NCI-H345 treated with DMSO at 0.1 percent for 48 hours (cell line): ENCODE results near the gene SPATA24.
"Not testable (repeated sequence)": the region's sequence is repeated elsewhere in the genome, so short reads cannot be mapped to it uniquely, and the experiment has no call there.

Source experiments
- DNase-seq: peaks from one replicate; lab custom pipeline; 2025; ENCODE audit not compliant: unreplicated experiment; lab: John Stamatoyannopoulos, UW

Gene SPATA24

DNA sequence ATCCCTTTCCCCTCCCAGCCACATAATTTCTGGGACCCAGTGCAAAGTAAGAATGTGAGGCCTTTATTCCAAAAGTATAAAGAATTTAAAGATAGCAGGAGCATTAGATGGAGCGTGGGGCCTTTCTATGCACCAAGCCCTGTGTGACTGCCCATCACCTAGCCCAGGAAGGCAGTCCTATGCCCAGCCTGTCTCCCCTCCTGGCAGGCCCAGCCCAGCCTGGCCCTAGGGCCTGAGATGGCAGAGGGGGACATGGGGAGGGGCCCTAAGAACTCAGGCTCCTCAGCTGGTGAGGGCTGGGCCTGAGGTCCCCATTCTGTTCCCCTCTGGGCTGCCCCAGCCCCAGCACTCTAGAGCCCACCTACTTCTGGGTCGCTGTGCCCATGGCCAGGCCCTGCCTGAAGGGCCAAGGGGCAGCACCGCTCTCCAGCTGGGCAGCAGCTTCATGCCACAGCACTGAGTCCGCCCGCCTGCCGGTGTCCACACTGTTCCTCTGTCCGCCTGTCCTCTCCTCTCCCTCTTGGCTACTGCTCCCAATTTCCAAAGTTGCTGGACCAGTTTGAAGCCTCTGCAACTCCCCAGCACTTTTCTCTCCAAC, 19.8 kb downstream of the SPATA24 start:
- no peak for DNase-seq

DNA sequence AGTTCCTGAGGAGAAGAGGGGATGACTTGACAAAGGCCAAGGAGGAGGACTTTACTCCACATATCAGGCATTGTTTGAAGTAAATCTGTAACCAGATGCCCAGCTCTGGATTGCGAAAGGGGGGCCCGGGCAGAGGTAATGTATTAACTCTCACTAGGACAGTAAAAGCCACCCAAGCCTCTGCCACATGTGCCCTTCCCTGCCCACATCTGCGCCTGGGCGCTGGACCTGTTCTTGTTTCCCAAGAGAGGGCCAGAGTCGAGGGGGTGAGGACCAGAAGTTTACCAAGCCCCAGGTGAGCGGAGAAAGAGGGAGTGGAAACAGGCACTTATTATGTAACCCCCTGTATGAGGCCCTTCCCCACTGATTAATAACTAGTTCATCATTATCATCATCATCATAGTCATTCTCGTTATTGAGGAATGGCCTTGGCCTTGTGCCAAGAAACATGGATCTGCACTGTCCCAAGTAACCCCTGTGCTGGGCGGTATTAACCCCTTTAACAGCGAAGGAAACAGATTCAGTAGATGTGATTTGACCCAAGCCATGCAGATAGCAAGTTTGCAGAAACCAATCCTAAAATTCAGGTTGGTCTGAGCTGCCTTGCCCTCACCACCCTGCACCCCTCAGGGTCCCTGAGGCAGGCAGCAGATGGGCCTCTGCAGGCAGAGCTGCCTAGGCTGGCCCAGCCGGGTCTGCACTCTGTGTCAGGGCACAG, 20.5 kb downstream of the SPATA24 start, which contains the start of gene SLC23A1:
Gene SLC23A1 (minus strand): TSS at position 23 of the 718 bp plus-strand sequence. CDS start 44 bp downstream, outside the sequence.
- DNase-seq: no peak

DNA sequence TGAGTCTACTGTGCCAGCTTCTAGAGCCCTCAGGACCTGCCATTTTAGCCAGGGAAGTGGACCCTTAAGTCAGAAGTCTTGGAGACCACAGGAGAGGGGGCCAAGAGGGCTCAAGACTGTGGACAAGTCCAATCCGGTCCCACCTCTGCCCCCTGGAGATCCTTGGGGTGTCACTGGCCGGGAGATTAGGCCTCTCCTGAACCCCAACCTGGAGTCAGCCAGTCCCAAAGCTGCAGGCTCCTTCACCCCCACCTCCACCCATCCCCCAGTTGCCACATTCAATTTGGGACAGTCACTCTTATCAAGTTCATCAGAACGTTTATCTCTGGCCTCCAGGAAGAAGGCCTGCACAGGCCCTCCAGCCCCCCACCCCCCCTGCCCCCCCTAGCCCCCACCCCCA, 21.1 kb downstream of the SPATA24 start:
- no peak for DNase-seq

DNA sequence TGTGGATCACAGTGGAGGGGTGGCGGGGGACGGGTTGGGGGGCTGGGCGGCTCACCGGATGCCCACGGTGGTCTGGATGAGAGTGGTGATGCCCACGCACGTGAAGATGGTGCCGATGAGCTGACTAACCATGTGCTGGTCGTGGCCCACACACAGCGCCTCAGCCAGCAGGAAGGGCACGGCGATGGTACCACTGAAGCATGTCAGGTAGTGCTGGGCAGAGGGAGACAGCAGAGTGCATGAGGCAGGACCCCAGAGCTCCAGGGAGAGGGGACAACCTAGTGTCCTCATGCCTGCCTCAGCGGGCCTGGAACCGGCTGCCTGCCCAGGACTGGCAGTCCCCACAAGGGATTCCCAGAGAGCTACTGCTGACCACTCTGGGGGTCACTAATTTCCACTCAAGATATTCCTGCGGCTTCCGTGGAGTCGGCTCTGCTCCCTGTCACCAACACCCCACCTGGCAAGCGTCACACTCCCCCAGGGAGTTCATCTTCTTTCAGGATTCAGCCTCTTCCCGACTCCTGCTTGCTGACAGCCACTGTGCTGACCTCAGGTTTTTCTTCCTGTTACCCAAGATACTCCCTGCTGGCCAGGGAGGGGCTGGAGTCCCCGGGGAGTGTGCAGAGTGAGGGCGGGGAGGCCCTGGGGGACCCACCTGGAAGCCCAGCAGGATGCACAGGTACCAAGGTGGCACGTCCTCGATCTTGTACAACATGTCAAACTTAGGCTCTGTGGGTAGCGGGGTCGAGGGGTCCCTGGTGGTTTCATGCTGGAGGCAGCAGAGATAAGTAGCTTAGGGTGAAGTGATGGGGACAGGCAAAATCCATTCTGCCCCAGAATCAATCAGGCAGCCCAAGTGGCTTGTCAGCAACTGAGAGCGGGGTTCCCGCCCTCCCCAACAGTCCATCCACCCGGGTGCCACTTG, 21.8 kb downstream of the SPATA24 start:
- no peak for DNase-seq

DNA sequence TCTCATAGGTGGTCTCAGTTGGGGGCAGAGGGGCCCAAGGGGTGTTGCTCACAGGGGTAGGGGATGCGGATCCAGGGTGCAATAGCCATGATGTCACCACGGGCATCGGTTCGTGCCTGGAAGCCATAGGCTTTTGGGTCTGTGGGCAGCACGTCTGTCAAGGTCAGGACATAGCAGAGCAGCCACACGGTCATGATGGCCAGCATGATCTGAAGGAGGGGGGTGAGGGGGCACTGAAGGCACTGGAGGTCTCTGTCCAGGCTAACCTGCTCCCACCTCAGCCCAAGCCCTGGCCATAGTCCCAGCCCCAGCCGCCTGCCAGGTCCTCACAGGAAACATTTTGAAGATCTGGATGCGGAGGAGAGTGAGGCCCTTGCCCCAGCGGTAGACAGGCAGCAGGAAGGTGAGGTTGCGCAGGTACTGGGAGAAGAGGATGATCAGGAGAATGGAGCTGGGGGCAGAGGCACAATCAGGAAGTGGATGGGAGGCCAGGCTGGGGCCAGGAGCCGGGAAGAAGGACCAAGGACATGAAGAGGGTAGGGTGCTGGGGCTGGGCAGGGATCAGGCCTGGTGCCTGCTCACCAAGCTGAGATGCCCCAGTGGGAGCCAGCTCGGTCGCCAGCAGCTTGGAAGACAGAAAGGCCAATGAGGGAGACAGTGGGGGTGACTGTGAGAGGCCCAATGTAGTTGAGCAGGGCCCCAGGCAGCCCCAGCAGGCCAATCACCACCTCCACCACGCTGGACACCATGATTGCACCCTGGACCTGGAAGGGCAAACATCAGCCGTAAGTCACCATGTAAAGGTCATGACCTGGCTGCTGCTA, 24.1 kb downstream of the SPATA24 start:
- DNase-seq: no peak

DNA sequence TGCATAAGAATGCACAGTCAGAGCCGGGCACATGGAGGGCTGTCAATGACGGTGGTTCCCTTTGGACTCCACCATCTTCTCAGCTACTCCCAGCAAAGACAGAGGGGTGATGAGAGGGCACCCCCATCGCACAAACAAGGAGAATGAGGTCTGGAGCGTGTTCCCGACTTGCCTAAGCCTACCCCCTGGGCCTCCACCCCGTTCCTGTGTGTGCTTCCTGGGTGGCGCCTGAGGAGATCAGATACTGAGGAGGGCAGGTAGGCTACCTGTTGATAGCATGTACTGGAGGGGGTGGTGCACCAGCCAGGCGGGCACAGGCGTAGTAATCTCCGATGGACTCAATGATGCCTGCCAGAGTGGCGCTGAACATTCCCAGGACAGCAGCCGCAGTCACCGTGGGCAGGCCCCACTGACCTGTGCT, 24.9 kb downstream of the SPATA24 start:
- no peak for DNase-seq

DNA sequence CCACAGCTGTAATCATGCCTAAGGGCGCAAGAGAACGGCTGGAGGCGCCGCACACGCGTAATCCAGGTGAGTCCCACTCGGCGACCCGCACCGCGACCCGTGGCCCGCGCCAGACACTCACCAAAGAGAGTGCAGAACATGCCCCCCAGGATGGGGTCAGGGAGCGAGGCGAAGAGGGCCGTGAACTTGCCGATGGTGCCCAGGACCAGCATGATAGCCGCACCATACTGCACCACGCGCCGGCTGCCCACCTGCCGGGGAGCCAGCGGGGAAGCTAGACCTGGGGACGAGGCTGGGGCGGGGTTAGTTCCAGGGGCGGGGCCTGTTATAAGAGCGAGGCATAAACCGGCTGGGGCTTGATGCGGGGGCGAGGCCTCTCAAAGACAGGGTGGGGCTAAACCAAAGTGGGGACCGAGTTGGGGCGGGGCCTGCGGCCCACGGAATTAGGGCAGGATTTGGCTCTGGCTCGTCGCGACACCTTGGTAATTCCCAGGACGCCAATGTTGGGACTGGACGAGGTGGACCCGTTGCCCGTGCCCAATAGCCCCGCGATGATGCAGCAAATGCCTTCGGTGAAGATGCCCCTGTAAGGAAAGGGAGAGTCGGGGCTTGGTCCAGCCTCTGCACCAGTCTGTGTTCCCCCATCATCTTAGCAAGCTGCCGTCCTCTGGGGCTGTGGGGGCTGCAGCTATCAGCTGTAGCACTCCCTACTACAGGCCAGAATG, 25.6 kb downstream of the SPATA24 start:
- no peak for DNase-seq

DNA sequence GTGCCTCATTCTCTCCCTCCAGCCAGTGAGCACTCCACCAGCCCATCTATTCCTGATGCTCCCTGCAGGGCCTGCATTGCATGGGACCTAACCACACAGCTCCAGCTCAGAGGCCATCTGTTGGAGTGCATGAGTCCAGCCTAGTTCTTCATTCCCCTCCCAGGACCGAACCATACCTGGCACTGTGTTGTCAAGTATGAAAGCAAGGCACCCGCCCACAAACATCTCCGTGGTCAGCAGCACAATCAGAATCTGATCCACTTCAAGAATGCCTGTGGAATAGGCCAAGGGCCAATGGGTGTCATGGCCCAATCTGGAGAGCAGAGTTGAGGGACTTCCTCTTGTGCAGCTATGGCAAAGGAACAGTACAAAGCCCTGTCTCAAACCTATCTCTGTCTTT, 26.7 kb downstream of the SPATA24 start:
- DNase-seq: no peak

DNA sequence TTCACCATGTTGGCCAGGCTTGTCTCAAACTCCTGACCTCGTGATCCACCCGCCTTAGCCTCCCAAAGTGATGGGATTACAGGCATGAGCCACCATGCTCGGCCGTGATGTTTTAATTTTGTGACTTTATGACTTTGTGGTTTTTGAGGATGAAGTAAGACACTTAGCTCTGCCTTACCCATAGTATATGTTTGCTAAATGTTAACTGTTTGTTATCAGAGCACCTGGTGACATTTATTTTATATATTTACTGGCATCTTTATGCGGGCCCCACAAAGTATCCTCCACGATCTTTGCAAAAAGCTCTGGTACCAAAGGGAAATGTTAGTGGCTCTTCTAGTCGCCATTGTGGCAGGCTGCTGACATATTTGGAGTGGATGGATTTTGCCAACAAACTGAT, 27.5 kb downstream of the SPATA24 start:
- no peak for DNase-seq

DNA sequence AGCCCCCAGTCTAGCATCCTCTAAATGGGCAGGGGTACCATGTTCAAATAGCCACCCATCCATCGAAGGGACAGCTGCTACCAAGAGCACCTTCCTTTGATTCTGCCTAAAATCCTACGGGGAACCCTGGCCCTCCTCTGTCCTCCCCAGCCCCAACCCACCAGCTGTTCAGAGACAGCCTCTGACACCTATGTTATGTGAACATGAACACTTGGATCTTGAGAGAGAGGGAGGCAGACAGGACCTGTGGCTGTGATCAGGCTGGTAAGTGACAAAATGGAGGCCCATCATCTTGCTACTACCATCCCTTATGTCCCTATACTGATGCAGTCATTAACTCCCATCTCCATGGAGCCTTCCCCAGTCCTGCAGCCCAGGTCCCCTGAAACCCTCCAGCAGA, 29.0 kb downstream of the SPATA24 start:
- no peak for DNase-seq

DNA sequence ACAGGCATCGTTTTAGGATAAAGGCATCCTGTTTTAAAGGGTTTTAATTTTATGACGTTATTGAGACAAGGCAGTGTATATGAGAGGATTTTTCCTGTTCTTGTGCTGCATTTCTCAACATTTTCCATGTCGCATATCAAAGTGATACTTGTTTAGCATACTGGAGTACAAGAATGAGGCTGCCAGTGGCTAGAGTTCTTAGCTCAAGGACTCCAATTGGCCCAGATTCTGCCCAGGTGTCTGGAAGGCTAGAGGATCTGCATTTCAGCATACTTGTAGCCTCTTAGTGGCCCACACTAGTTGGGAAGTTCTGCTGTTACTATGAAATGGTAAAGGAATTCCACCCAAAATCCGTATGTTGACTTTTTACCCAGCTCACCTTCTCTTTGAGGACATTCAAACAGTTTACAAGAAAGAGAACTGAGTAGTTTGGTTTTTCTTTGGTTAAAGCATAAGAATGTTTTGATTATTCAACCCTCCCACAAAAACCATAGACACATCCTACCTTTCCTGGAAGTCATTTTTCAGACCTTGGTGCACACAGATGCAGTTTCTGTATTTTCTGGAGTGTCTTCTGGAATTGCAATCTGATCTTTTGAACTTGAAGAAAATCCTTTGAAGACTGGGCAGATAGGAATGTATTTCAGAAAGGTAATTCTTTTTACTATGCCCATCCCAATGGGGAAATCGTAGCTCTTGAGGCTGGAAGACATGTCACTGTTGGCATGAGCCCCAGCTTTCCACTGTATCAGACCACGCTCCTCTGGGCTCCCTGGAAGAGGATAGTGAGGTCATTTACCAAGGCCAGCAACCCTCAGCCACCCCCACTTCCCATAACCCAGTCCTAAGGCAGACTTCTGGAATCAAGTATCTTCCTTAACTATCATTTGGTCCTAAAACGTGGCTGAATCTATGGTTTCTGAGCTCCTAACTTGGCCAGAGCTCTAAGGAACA, 32.1 kb downstream of the SPATA24 start:
- DNase-seq: no peak

DNA sequence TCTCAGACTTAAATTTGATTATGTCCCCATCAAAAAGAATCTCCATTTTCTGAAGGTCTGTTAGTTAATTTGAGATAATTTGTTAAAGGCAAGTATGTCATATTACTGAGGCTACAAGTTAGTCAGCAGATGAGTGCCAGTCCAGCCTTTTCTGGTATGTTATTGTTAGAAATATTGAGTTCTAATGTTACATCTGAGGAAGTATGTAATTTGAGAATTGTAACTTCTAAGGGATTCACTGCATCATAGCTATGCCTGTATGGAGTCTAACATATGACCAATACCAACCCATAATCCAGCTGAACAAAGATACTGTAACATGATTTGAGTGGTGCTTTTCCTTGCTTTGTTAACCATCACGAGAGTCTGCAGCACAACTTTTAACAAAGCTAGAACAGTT, 34.7 kb downstream of the SPATA24 start:
- DNase-seq: no peak

DNA sequence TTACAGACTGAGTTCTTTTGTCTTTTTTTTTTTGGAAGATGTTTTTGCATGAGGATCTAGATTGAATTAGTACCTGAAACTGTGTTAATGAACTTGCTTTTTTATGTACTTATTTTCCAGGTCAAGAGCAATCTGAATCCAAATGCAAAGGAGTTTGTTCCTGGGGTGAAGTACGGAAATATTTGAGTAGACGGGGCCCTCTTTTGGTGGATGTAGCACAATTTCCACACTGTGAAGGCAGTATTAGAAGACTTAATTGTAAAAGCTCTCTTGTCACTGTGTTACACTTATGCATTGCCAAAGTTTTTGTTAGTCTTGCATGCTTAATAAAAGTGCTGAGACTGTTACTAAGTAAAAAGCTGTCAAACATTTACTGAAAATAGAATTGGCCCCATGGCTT, 35.3 kb downstream of the SPATA24 start:
- DNase-seq: no peak

DNA sequence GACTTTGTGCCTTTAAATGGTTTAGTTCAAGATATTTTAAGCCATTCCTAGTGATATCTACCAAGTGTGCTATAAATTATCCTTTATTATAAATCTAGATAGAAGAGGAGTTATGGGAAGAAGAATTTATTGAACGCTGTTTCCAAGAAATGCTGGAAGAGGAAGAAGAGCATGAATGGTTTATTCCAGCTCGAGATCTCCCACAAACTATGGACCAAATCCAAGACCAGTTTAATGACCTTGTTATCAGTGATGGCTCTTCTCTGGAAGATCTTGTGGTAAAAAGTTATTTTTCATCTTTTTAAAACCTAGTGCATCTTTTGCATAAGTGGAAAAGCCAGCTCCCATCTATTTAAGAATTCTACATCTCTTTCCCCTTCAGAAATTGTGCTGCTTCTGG, 39.4 kb downstream of the SPATA24 start:
- no peak for DNase-seq

DNA sequence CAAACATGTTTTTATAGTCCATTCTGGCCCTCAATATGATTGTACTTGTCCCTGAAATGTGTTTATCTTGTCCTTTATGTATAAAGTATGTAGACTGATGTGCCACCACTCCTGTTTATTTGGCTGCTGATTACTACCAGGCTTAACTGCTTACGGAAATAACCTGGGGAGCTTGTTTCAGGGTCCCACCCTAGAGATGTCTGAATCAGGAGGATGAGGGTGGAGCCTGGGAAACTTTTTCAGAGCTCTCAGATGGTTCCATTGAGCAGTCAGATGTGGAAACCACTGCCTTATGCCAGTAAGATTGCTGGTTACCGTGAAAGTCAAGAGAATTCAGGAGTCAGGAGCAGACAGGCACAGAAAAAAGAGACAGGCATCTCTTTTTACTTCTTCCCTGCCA, 40.0 kb downstream of the SPATA24 start:
- DNase-seq: no peak

DNA sequence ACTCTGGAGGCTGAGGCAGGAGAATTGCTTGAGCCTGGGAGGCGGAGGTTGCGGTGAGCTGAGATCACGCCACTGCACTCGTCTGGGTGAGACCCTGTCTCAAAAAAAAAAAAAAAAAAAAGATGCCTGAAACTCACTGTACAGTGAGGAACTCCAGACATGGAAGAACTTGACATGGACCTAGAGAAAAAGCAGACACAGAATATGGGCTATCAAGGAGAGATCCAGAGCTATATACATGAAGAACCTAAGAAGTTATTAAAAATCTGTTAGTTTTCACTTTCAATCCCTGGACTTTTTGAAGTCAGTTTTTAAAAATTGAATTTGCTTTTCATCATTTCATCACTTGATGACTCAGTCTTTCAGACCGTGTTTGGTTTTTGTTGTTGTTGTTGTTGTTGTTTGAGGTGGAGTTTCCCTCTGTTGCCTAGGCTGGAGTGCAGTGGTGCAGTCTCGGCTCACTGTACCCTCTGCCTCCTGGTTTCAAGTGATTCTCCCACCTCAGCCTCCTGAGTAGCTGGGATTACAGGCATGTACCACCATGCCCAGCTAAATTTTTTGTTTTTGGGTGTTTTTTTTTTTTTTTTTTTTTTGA, 42.0 kb downstream of the SPATA24 start:
- DNase-seq: no peak

DNA sequence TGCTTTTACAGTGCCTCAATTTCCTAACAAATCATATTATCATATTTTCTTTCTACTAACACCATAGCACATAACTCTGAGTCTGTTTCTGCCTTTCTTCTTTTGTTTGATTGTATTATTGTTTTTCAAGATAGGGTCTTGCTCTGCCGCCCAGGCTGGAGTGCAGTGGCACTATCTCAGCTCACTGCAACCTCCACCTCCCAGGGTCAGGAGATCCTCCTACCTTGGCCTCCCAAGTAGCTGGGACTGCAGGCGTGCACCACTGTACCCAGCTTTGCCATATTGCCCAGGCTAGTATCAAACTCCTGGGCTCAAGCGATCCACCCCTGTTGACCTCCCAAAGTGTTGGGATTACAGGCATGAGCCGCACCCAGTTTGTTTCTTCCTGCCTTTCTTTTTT, 43.5 kb downstream of the SPATA24 start:
- DNase-seq: no peak

DNA sequence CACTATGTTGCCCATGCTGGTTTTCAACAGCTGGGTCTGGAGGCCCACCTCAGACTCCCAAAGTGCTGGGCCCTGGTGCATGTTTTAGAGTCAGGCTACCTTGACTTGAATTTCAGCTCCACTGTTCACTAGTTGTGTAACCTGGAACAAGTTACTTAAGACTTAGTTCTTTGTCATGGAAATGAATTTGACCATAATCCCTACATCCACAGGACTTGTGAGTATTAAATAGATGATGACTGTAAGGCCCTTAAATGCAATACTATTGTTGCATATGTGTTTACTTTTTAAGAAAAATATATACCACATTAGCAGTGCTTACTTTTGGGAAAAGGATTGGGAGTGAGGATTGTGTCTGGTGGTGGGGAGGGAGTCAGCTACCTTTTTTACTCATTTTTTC, 45.8 kb downstream of the SPATA24 start:
- DNase-seq: no peak

DNA sequence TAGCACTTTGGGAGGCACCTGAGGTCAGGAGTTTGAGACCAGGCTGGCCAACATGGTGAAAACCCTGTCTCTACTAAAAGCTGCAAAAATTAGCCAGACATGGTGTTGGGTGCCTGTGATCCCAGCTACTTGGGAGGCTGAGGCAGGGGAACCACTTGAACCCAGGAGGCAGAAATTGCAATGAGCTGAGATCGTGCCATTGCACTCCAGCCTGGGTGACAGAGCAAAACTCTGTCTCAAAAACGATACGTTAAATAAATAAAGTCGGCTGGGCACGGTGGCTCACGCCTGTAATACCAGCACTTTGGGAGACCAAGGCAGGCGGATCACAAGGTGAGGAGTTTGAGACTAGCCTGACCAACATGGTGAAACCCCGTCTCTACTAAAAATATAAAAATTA, 48.0 kb downstream of the SPATA24 start:
- not testable (repeated sequence) for DNase-seq
